HepG2 (cell line): ENCODE data around the gene BAHCC1. TPM values are rescaled to one million over a fixed set of nuclear protein-coding genes. Genes with fewer than 3 reads are reported as not detected.

ENCODE experiments used
- ARID2 ChIP-seq: sonication (generic); formaldehyde crosslinking; IDR thresholded peaks from 2 replicates; pipeline ENCODE4 v1.8.1; 2022; ENCODE audit warnings: mild to moderate bottlenecking, missing genetic modification reagents, borderline replicate concordance
- CCDC6 ChIP-seq: sonication (generic); formaldehyde crosslinking; IDR thresholded peaks from 2 replicates; pipeline ENCODE4 v1.8.1; 2022; ENCODE audit warnings: mild to moderate bottlenecking, missing genetic modification reagents, moderate library complexity
- DDIT3 ChIP-seq: sonication (generic); formaldehyde crosslinking; IDR thresholded peaks from 2 replicates; pipeline ENCODE4 v1.4.0; 2020; ENCODE audit warnings: mild to moderate bottlenecking, missing genetic modification reagents
- HDAC1 ChIP-seq: sonication (generic); formaldehyde crosslinking; IDR thresholded peaks from 2 replicates; pipeline ENCODE4 v1.5.1; 2020; ENCODE audit warnings: mild to moderate bottlenecking, missing genetic modification reagents
- KAT8 ChIP-seq: IDR thresholded peaks from 2 replicates; pipeline ENCODE4 v1.6.1; 2016; ENCODE audit warnings: missing genetic modification reagents, missing compliant biosample characterization
- PHF20 ChIP-seq: sonication (generic); formaldehyde crosslinking; IDR thresholded peaks from 2 replicates; pipeline ENCODE4 v1.5.0; 2020; ENCODE audit warnings: mild to moderate bottlenecking, missing genetic modification reagents
- RBFOX2 ChIP-seq: fragments of 200-400 bp; formaldehyde crosslinking; IDR thresholded peaks from 2 replicates; pipeline ENCODE4 v1.6.1; 2017; ENCODE audit warnings: low read depth, mild to moderate bottlenecking, low read length
- SALL2 ChIP-seq: sonication (generic); formaldehyde crosslinking; IDR thresholded peaks from 2 replicates; pipeline ENCODE4 v1.8.1; 2023; ENCODE audit warnings: mild to moderate bottlenecking, missing genetic modification reagents, inconsistent platforms
- SMAD1 ChIP-seq: sonication (generic); formaldehyde crosslinking; IDR thresholded peaks from 2 replicates; pipeline ENCODE4 v1.4.0; 2020; ENCODE audit warnings: missing genetic modification reagents, low read depth, mild to moderate bottlenecking, borderline replicate concordance
- SMAD9 ChIP-seq: sonication (generic); formaldehyde crosslinking; IDR thresholded peaks from 2 replicates; pipeline ENCODE4 v1.5.1; 2020; ENCODE audit warnings: mild to moderate bottlenecking, missing genetic modification reagents
- SOX6 ChIP-seq, 2 experiments: fragments of 450-650 bp in 1 of 2; sonication (generic) in 1 of 2; formaldehyde crosslinking in 1 of 2; IDR thresholded peaks; 2 replicates each; pipeline versions ENCODE4 v1.4.0 to v1.6.1; 2017 to 2020; ENCODE audit warnings: antibody characterized with exemption in 1 of 2, mild to moderate bottlenecking in 1 of 2, missing genetic modification reagents in 1 of 2
- SP140L ChIP-seq: sonication (generic); formaldehyde crosslinking; IDR thresholded peaks from 2 replicates; pipeline ENCODE4 v1.4.0; 2020; ENCODE audit warnings: missing genetic modification reagents, borderline replicate concordance
- TBL1XR1 ChIP-seq: fragments of 150-350 bp; IDR thresholded peaks from 2 replicates; pipeline ENCODE4 v1.6.1; 2014; ENCODE audit warnings: borderline replicate concordance, low read length; ENCODE audit not compliant: partially characterized antibody
- TBX2 ChIP-seq: sonication (generic); formaldehyde crosslinking; IDR thresholded peaks from 2 replicates; pipeline ENCODE4 v1.5.0; 2020; ENCODE audit warnings: missing genetic modification reagents, mild to moderate bottlenecking, borderline replicate concordance
- ZNF3 ChIP-seq: IDR thresholded peaks from 2 replicates; pipeline ENCODE4 v1.7.0; 2017; ENCODE audit warnings: inconsistent platforms
- ZNF343 ChIP-seq: sonication (generic); formaldehyde crosslinking; IDR thresholded peaks from 2 replicates; pipeline ENCODE4 v1.4.0; 2020; ENCODE audit warnings: mild to moderate bottlenecking, missing genetic modification reagents
- ZNF354B ChIP-seq: sonication (generic); formaldehyde crosslinking; IDR thresholded peaks from 2 replicates; pipeline ENCODE4 v1.8.0; 2022; ENCODE audit warnings: mild to moderate bottlenecking, missing genetic modification reagents
- ZNF501 ChIP-seq: sonication (generic); formaldehyde crosslinking; IDR thresholded peaks from 2 replicates; pipeline ENCODE4 v1.5.1; 2020; ENCODE audit warnings: mild to moderate bottlenecking, moderate library complexity, missing genetic modification reagents
- ZNF546 ChIP-seq: sonication (generic); formaldehyde crosslinking; conservative IDR thresholded peaks from 2 replicates; pipeline ENCODE4 v1.8.1; 2023; ENCODE audit warnings: mild to moderate bottlenecking, missing genetic modification reagents
- ZNF687 ChIP-seq: sonication (generic); formaldehyde crosslinking; IDR thresholded peaks from 2 replicates; pipeline ENCODE4 v1.5.1; 2020; ENCODE audit warnings: mild to moderate bottlenecking, missing genetic modification reagents, moderate library complexity
- ZNF720 ChIP-seq: sonication (generic); formaldehyde crosslinking; IDR thresholded peaks from 2 replicates; pipeline ENCODE4 v1.4.0; 2020; ENCODE audit warnings: missing genetic modification reagents
- ZNF839 ChIP-seq: sonication (generic); formaldehyde crosslinking; IDR thresholded peaks from 2 replicates; pipeline ENCODE4 v1.4.0; 2020; ENCODE audit warnings: missing genetic modification reagents, mild to moderate bottlenecking, borderline replicate concordance
- polyA plus RNA-seq, 8 experiments: library from polyadenylated mRNA; depleted of rRNA in 3 of 8; stranded (reverse) in 7 of 8; unstranded in 1 of 8; fragments of >200 nt; fragmentation: Illumina TruSeq in 4 of 8; extraction: Trizol in 4 of 8; gene quantifications; 2 replicates each; pipeline versions ENCODE4 v1.2.1 to v1.2.3, GENCODE V29; 2011 to 2016; ENCODE audit warnings: low read depth in 4 of 8, missing spikeins in 1 of 8, mixed read lengths in 1 of 8; ENCODE audit not compliant: insufficient read depth in 1 of 8
- total RNA-seq, 5 experiments: library from RNA; depleted of rRNA; stranded (reverse); fragments of >200 nt; fragmentation: Illumina TruSeq; extraction: Trizol; gene quantifications; 2 replicates each; pipeline ENCODE4 v1.2.3, GENCODE V29; 2016; ENCODE audit warnings: low read depth in 1 of 5
- TF ChIP-seq, protein P1 (sequence below): sonication (generic); formaldehyde crosslinking; IDR thresholded peaks from 2 replicates; pipeline ENCODE4 v1.8.1; 2023; ENCODE audit warnings: missing genetic modification reagents, inconsistent platforms, borderline replicate concordance
- TF ChIP-seq, protein P2 (sequence below): IDR thresholded peaks from 2 replicates; pipeline ENCODE4 v1.6.1; 2018; ENCODE audit warnings: missing genetic modification reagents, mild to moderate bottlenecking, missing compliant biosample characterization

The BAHCC1 gene
- total and polyA plus RNA-seq, 2 of the 13 experiments (the other 11 are each of a cell fraction or from before 2014, with no cell fraction given), result 1.4 to 1.7 TPM

GRCh38 chr17:81350320-81350890 is 44.9 kb upstream of the BAHCC1 start (continued):
- no peak for TF ChIP-seq TBX2 (CRISPR knock-in tag)
- TF ChIP-seq, protein P1, sequence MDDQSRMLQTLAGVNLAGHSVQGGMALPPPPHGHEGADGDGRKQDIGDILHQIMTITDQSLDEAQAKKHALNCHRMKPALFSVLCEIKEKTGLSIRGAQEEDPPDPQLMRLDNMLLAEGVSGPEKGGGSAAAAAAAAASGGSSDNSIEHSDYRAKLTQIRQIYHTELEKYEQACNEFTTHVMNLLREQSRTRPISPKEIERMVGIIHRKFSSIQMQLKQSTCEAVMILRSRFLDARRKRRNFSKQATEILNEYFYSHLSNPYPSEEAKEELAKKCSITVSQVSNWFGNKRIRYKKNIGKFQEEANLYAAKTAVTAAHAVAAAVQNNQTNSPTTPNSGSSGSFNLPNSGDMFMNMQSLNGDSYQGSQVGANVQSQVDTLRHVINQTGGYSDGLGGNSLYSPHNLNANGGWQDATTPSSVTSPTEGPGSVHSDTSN, result no peak
- TF ChIP-seq RBFOX2, result no peak
- no peak for TF ChIP-seq DDIT3 (CRISPR knock-in tag)
- no peak for TF ChIP-seq ZNF3 (CRISPR knock-in tag)
- TF ChIP-seq ZNF546 (CRISPR knock-in tag), result no peak
- no peak for TF ChIP-seq TBL1XR1
- no peak for TF ChIP-seq ZNF354B (CRISPR knock-in tag)
- no peak for TF ChIP-seq PHF20 (CRISPR knock-in tag)
- no peak for TF ChIP-seq SALL2 (CRISPR knock-in tag)
- no peak for TF ChIP-seq SP140L (CRISPR knock-in tag)
- TF ChIP-seq SMAD9 (CRISPR knock-in tag), result no peak
- TF ChIP-seq KAT8 (CRISPR knock-in tag), result no peak
- peak; percentile 57; the same call in 1 of the 2 replicates for TF ChIP-seq ZNF501
- TF ChIP-seq, protein P2, sequence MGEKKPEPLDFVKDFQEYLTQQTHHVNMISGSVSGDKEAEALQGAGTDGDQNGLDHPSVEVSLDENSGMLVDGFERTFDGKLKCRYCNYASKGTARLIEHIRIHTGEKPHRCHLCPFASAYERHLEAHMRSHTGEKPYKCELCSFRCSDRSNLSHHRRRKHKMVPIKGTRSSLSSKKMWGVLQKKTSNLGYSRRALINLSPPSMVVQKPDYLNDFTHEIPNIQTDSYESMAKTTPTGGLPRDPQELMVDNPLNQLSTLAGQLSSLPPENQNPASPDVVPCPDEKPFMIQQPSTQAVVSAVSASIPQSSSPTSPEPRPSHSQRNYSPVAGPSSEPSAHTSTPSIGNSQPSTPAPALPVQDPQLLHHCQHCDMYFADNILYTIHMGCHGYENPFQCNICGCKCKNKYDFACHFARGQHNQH (CRISPR knock-in tag), result no peak
- TF ChIP-seq HDAC1, result no peak
- no peak for TF ChIP-seq ZNF839 (CRISPR knock-in tag)
- no peak for TF ChIP-seq SMAD1 (CRISPR knock-in tag)
- TF ChIP-seq ZNF687 (CRISPR knock-in tag), result peak; percentile 16; the same call in 1 of the 2 replicates
- TF ChIP-seq CCDC6 (CRISPR knock-in tag), result no peak
- TF ChIP-seq ARID2 (CRISPR knock-in tag), result 0 out of 2 replicates have a peak, but pooled peaks have one; percentile 35
- TF ChIP-seq SOX6 (IDR thresholded peaks at IDR 0.05), result no peak
- no peak for TF ChIP-seq SOX6 (CRISPR knock-in tag; IDR thresholded peaks at IDR 0.05)
- no peak for TF ChIP-seq ZNF720 (CRISPR knock-in tag)
- no peak for TF ChIP-seq ZNF343 (CRISPR knock-in tag)
